B cell (primary cell): ENCODE measurements around the gene TNFAIP8L1.

ENCODE experiments used
- CTCF ChIP-seq: fragments of 200-600 bp; IDR thresholded peaks from one replicate; pipeline ENCODE4 v1.8.0; 2022; ENCODE audit warnings: antibody characterized with exemption, mild to moderate bottlenecking
- EZH2 ChIP-seq: IDR thresholded peaks from 2 replicates; pipeline ENCODE4 v1.6.1; 2012; ENCODE audit warnings: borderline replicate concordance, low read depth, mild to moderate bottlenecking, moderate library complexity, low read length; ENCODE audit not compliant: insufficient read depth, poor library complexity, severe bottlenecking

- TF ChIP-seq CTCF (no peak), EZH2 (no peak)
Measured at GRCh38 chr19:4656102-4656501, 16.8 kb downstream of the TNFAIP8L1 start.
